ENCODE data around the gene STX19.

Gene STX19

DNA sequence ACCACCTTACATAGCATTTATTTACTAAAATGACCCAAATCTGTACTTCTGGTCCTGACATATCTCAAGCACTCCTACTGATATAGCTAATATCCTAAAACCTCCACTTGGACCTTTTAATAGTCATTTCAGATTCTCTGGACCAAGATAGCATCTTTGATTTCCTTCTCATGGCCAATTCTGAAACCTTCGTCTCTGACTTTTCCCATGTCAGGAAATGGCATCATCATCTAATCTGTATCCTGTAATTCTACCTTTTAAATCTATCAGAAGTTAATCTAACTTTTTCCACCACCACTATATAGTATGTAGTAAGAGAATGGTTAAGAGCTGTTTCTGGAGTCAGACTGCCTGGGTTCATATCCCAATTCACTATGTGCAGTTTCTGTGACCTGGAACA is 16.2 kb downstream of the STX19 start:
- Histone ChIP-seq H3K9me2 (ENCODE audit: low read depth, low read length) (no peaks in the 10 kb centered on the region), H3K9me3 (ENCODE audit: low read length) (no peaks in the 10 kb centered on the region), H3K79me2 (ENCODE audit: insufficient read depth, low read length) (no peaks in the 10 kb centered on the region), H3K36me3 (ENCODE audit: insufficient read depth, low read length) (0 out of 2 replicates have a peak, but pooled peaks cover 4% of the 10 kb centered on the region), H3K4me3 (ENCODE audit: low read depth, low read length, poor library complexity, severe bottlenecking) (no peak overlapping the region), H3K27ac (ENCODE audit: low read depth, low read length, poor library complexity, severe bottlenecking) (no peak overlapping the region), H3K4me1 (ENCODE audit: insufficient read depth, low read length, severe bottlenecking) (no peaks in the 10 kb centered on the region), H2AFZ (ENCODE audit: low read length) (no peak overlapping the region), H4K20me1 (ENCODE audit: insufficient read depth, low read length) (no peaks in the 10 kb centered on the region), H3K9ac (ENCODE audit: low read length) (no peak overlapping the region), H3K27me3 (ENCODE audit: insufficient read depth, low read length) (no peaks in the 10 kb centered on the region), H3F3A (ENCODE audit: insufficient read depth, low read length) (no peaks in the 10 kb centered on the region), H3K4me2 (ENCODE audit: low read length) (no peak overlapping the region)
- no peak for TF ChIP-seq EZH2 (IDR thresholded peaks at IDR 0.05; ENCODE audit: borderline replicate concordance, low read length)
- TF ChIP-seq, protein P1, sequence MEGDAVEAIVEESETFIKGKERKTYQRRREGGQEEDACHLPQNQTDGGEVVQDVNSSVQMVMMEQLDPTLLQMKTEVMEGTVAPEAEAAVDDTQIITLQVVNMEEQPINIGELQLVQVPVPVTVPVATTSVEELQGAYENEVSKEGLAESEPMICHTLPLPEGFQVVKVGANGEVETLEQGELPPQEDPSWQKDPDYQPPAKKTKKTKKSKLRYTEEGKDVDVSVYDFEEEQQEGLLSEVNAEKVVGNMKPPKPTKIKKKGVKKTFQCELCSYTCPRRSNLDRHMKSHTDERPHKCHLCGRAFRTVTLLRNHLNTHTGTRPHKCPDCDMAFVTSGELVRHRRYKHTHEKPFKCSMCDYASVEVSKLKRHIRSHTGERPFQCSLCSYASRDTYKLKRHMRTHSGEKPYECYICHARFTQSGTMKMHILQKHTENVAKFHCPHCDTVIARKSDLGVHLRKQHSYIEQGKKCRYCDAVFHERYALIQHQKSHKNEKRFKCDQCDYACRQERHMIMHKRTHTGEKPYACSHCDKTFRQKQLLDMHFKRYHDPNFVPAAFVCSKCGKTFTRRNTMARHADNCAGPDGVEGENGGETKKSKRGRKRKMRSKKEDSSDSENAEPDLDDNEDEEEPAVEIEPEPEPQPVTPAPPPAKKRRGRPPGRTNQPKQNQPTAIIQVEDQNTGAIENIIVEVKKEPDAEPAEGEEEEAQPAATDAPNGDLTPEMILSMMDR (IDR thresholded peaks at IDR 0.05; ENCODE audit: low read length) = no peak

DNA sequence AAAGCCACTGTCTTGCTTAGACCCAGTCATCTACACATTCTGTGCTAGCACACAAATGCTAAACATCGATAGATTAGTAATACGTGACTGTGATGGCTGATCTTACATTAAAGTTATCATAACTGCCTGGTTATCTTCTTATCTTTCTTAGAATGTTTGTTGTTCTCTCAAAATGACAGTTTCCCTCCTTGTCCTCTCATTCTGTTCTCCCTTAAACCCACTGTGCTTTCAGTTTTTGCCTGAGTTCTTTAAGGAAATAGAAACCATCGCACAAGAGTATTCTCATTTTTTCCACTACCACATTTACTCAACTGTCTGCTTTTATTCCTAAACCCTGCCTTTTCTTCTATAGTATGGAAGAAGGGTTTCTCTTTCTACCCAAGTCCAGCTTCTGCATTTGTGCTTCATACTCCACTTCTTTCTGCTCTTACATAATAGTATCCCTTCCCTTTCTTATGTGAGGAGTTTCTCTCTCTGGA is 17.1 kb downstream of the STX19 start:
- TF ChIP-seq, protein P1 (IDR thresholded peaks at IDR 0.05; ENCODE audit: low read length) = no peak
- TF ChIP-seq EZH2 (IDR thresholded peaks at IDR 0.05; ENCODE audit: borderline replicate concordance, low read length) = no peak
- H2AFZ ChIP-seq (ENCODE audit: low read length) = no peak overlapping the region

DNA sequence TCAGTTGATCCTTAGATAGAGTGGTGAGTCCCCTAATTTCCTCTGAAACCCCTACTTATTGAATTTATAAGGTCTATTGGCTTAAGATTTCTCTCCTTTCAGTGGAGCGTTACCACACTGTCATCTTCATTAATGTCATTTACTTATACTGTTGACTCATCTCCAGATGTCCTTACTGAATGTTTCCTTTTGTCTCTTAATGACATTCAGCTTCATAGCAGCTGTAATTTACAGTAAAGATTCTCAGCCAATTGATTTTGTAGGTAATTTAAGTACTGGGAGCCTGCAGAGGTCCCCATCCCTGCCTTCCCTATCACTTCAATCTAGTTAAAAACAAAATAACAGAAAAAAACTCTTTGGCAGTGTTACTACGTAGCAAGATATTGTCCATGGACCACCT is 18.8 kb downstream of the STX19 start:
- H3K9me2 ChIP-seq (ENCODE audit: low read depth, low read length) = no peaks in the 10 kb centered on the region
- no peak overlapping the region for H3K27ac ChIP-seq (ENCODE audit: low read depth, low read length, poor library complexity, severe bottlenecking)
- H3K79me2 ChIP-seq (ENCODE audit: insufficient read depth, low read length) = no peaks in the 10 kb centered on the region
- no peaks in the 10 kb centered on the region for H3K9me3 ChIP-seq (ENCODE audit: low read length)
- H3K4me2 ChIP-seq (ENCODE audit: low read length) = no peak overlapping the region
- H3K36me3 ChIP-seq (ENCODE audit: insufficient read depth, low read length) = 0 out of 2 replicates have a peak, but pooled peaks cover 5% of the 10 kb centered on the region
- no peak overlapping the region for H3K9ac ChIP-seq (ENCODE audit: low read length)
- H3F3A ChIP-seq (ENCODE audit: insufficient read depth, low read length) = no peaks in the 10 kb centered on the region
- TF ChIP-seq EZH2 (IDR thresholded peaks at IDR 0.05; ENCODE audit: borderline replicate concordance, low read length) = no peak
- TF ChIP-seq, protein P1 (IDR thresholded peaks at IDR 0.05; ENCODE audit: low read length) = no peak
- no peaks in the 10 kb centered on the region for H3K4me1 ChIP-seq (ENCODE audit: insufficient read depth, low read length, severe bottlenecking)
- no peak overlapping the region for H3K4me3 ChIP-seq (ENCODE audit: low read depth, low read length, poor library complexity, severe bottlenecking)
- no peak overlapping the region for H2AFZ ChIP-seq (ENCODE audit: low read length)
- no peaks in the 10 kb centered on the region for H3K27me3 ChIP-seq (ENCODE audit: insufficient read depth, low read length)
- H4K20me1 ChIP-seq (ENCODE audit: insufficient read depth, low read length) = no peaks in the 10 kb centered on the region

More for the DNA sequence above, 17.1 kb downstream of the STX19 start:
- Histone ChIP-seq H4K20me1 (ENCODE audit: insufficient read depth, low read length) (no peaks in the 10 kb centered on the region), H3K79me2 (ENCODE audit: insufficient read depth, low read length) (no peaks in the 10 kb centered on the region), H3K4me3 (ENCODE audit: low read depth, low read length, poor library complexity, severe bottlenecking) (no peak overlapping the region), H3K27ac (ENCODE audit: low read depth, low read length, poor library complexity, severe bottlenecking) (no peak overlapping the region), H3K9me3 (ENCODE audit: low read length) (no peaks in the 10 kb centered on the region), H3K9ac (ENCODE audit: low read length) (no peak overlapping the region), H3K27me3 (ENCODE audit: insufficient read depth, low read length) (no peaks in the 10 kb centered on the region), H3K36me3 (ENCODE audit: insufficient read depth, low read length) (0 out of 2 replicates have a peak, but pooled peaks cover 5% of the 10 kb centered on the region), H3K4me1 (ENCODE audit: insufficient read depth, low read length, severe bottlenecking) (no peaks in the 10 kb centered on the region), H3F3A (ENCODE audit: insufficient read depth, low read length) (no peaks in the 10 kb centered on the region), H3K4me2 (ENCODE audit: low read length) (no peak overlapping the region), H3K9me2 (ENCODE audit: low read depth, low read length) (no peaks in the 10 kb centered on the region)
